T-helper 1 cell (primary cell): ENCODE results near the gene B9D2.
"Not testable (repeated sequence)": the region's sequence is repeated elsewhere in the genome, so short reads cannot be mapped to it uniquely, and the experiment has no call there.

ENCODE experiments used
- DNase-seq, 5 donors: peaks; one replicate each; pipeline ENCODE4 v3.0.0-alpha.2; 2012 to 2020

B9D2 gene

GRCh38 chr19:41353466-41354342 is 10.2 kb downstream of the B9D2 start, which contains the start of gene TGFB1:
Gene TGFB1, minus strand, starts transcription at chr19:41353922. Its CDS starts 878 bp downstream, at chr19:41353044.
- DNase-seq = peak; percentile 92 to 97 (median 92)

GRCh38 chr19:41352609-41353465 is 11.1 kb downstream of the B9D2 start:
- DNase-seq = peak; percentile 55 to 72 (median 71)

GRCh38 chr19:41352279-41352608 is 11.7 kb downstream of the B9D2 start:
- no peak for DNase-seq

- DNase-seq = peak; percentile 78 to 85 (median 84)
Observed at GRCh38 chr19:41351339-41352245, 12.4 kb downstream of the B9D2 start.

- DNase-seq = no peak
Observed at GRCh38 chr19:41350735-41351338, 13.1 kb downstream of the B9D2 start.

- DNase-seq = not testable (repeated sequence)
Observed at GRCh38 chr19:41346916-41347315, 17.0 kb downstream of the B9D2 start.

GRCh38 chr19:41344162-41344561 is 19.8 kb downstream of the B9D2 start:
- no peak for DNase-seq

- DNase-seq = no peak
Observed at GRCh38 chr19:41341669-41342490, 22.1 kb downstream of the B9D2 start.

GRCh38 chr19:41339936-41340335 is 24.0 kb downstream of the B9D2 start:
- DNase-seq = no peak

- no peak for DNase-seq
Observed at GRCh38 chr19:41335467-41335866, 28.5 kb downstream of the B9D2 start.

GRCh38 chr19:41334793-41335192 is 29.2 kb downstream of the B9D2 start:
- DNase-seq = no peak

- no peak for DNase-seq
Observed at GRCh38 chr19:41332468-41332867, 31.5 kb downstream of the B9D2 start.

- DNase-seq = no peak
Observed at GRCh38 chr19:41332000-41332399, 31.9 kb downstream of the B9D2 start.

- DNase-seq = no peak
Observed at GRCh38 chr19:41330946-41331678, 32.8 kb downstream of the B9D2 start.

GRCh38 chr19:41330481-41330880 is 33.5 kb downstream of the B9D2 start:
- DNase-seq = no peak

- no peak for DNase-seq
Observed at GRCh38 chr19:41328842-41329225, 35.1 kb downstream of the B9D2 start.

GRCh38 chr19:41328157-41328841 is 35.6 kb downstream of the B9D2 start:
- DNase-seq = peak in 1 of 5 donors; percentile 50

GRCh38 chr19:41327576-41328156 is 36.3 kb downstream of the B9D2 start:
- DNase-seq = peak; percentile 72 to 91 (median 89)

- no peak for DNase-seq
Observed at GRCh38 chr19:41327076-41327575, 36.8 kb downstream of the B9D2 start.
